ENCODE results near the gene ZC2HC1B. TPM values are rescaled to one million over a fixed set of nuclear protein-coding genes. Genes with fewer than 3 reads are reported as not detected.

Gene ZC2HC1B
- total RNA-seq, 1 experiment from 2014 or later, result not detected

- TF ChIP-seq CTCF (IDR thresholded peaks at IDR 0.05; ENCODE audit: insufficient read depth in 1 of 2, low read depth in 1 of 2, low read length in 1 of 2, severe bottlenecking in 1 of 2, unreplicated experiment in 1 of 2), result no peak
- no peak overlapping the region for H3K4me3 Mint-ChIP-seq (ENCODE audit: unreplicated experiment)
- H3K4me1 Mint-ChIP-seq (ENCODE audit: low read depth, unreplicated experiment), result no peaks in the 10 kb centered on the region
- CTCF ChIA-PET, result no interaction called here
- H3K27me3 Mint-ChIP-seq (ENCODE audit: insufficient read depth, unreplicated experiment), result peaks cover 8% of the 10 kb centered on the region
- DNase-seq, result no peak
- intact Hi-C loops (cut with micrococcal nuclease; ENCODE audit: unreplicated experiment), result no loop called here
- H3K4me1 ChIP-seq, result no peaks in the 10 kb centered on the region
- H3K36me3 ChIP-seq (ENCODE audit: control insufficient read depth, insufficient read depth, low read length), result no peaks in the 10 kb centered on the region
- no peak overlapping the region for H3K4me3 ChIP-seq (ENCODE audit: low read depth, low read length)
- POLR2A ChIA-PET, result no interaction called here
- peaks cover 14% of the 10 kb centered on the region for H3K9me3 Mint-ChIP-seq (ENCODE audit: unreplicated experiment)
- no peaks in the 10 kb centered on the region for H3K27me3 ChIP-seq (replicated peaks; ENCODE audit: control insufficient read depth, insufficient read depth, low read length)
- no peaks in the 10 kb centered on the region for H3K36me3 Mint-ChIP-seq (ENCODE audit: insufficient read depth, unreplicated experiment)
- H3K9me3 ChIP-seq, result peaks cover 7% of the 10 kb centered on the region; the same call in 1 of the 2 replicates
- BruUV-seq (replicated peaks), result no TSS peak
- no peak overlapping the region for H3K27ac Mint-ChIP-seq (ENCODE audit: unreplicated experiment)
These were observed 20.1 kb downstream of the ZC2HC1B start for GRCh38 chr6:143884216-143884900.

- no peaks in the 10 kb centered on the region for H3K36me3 ChIP-seq (ENCODE audit: control insufficient read depth, insufficient read depth, low read length)
These were observed 20.8 kb downstream of the ZC2HC1B start for GRCh38 chr6:143885116-143885515.

GRCh38 chr6:143894655-143895054, 30.4 kb downstream of the ZC2HC1B start:
- BruUV-seq (replicated peaks), result no TSS peak
- POLR2A ChIA-PET, result no interaction called here

More at GRCh38 chr6:143885116-143885515, 20.8 kb downstream of the ZC2HC1B start:
- intact Hi-C loops (cut with micrococcal nuclease; ENCODE audit: unreplicated experiment), result no loop called here
- BruUV-seq (replicated peaks), result no TSS peak
- ChIA-PET CTCF (interaction anchor here (0.6 kb wide), 1 partner anchor 25 kb away, joined by 3 read pairs; no protein-coding TSS in a partner anchor), POLR2A (no interaction called here)
- no peak for DNase-seq
- H3K4me1 Mint-ChIP-seq (ENCODE audit: low read depth, unreplicated experiment), result no peaks in the 10 kb centered on the region
- H3K27ac Mint-ChIP-seq (ENCODE audit: unreplicated experiment), result no peak overlapping the region
- peaks cover 8% of the 10 kb centered on the region for H3K27me3 Mint-ChIP-seq (ENCODE audit: insufficient read depth, unreplicated experiment)
- H3K36me3 Mint-ChIP-seq (ENCODE audit: insufficient read depth, unreplicated experiment), result no peaks in the 10 kb centered on the region
- Histone ChIP-seq H3K4me1 (no peaks in the 10 kb centered on the region), H3K4me3 (ENCODE audit: low read depth, low read length) (no peak overlapping the region), H3K27me3 (replicated peaks; ENCODE audit: control insufficient read depth, insufficient read depth, low read length) (no peaks in the 10 kb centered on the region), H3K9me3 (peaks cover 7% of the 10 kb centered on the region; the same call in 1 of the 2 replicates)
- no peak overlapping the region for H3K4me3 Mint-ChIP-seq (ENCODE audit: unreplicated experiment)
- TF ChIP-seq CTCF (IDR thresholded peaks at IDR 0.05; ENCODE audit: insufficient read depth in 1 of 2, low read depth in 1 of 2, low read length in 1 of 2, severe bottlenecking in 1 of 2, unreplicated experiment in 1 of 2), result no peak
- H3K9me3 Mint-ChIP-seq (ENCODE audit: unreplicated experiment), result peaks cover 16% of the 10 kb centered on the region

More at GRCh38 chr6:143894655-143895054, 30.4 kb downstream of the ZC2HC1B start:
- Histone ChIP-seq H3K27me3 (replicated peaks; ENCODE audit: control insufficient read depth, insufficient read depth, low read length) (no peaks in the 10 kb centered on the region), H3K4me3 (ENCODE audit: low read depth, low read length) (no peak overlapping the region), H3K36me3 (ENCODE audit: control insufficient read depth, insufficient read depth, low read length) (no peaks in the 10 kb centered on the region), H3K9me3 (no peaks in the 10 kb centered on the region), H3K4me1 (no peaks in the 10 kb centered on the region)
- Mint-ChIP-seq H3K36me3 (ENCODE audit: insufficient read depth, unreplicated experiment) (no peaks in the 10 kb centered on the region), H3K9me3 (ENCODE audit: unreplicated experiment) (no peaks in the 10 kb centered on the region), H3K4me1 (ENCODE audit: low read depth, unreplicated experiment) (no peaks in the 10 kb centered on the region), H3K27ac (ENCODE audit: unreplicated experiment) (no peak overlapping the region), H3K4me3 (ENCODE audit: unreplicated experiment) (no peak overlapping the region), H3K27me3 (ENCODE audit: insufficient read depth, unreplicated experiment) (no peaks in the 10 kb centered on the region)
- intact Hi-C loops (cut with micrococcal nuclease; ENCODE audit: unreplicated experiment), result no loop called here
- CTCF ChIA-PET, result no interaction called here
- no peak for DNase-seq
- TF ChIP-seq CTCF (IDR thresholded peaks at IDR 0.05; ENCODE audit: insufficient read depth in 1 of 2, low read depth in 1 of 2, low read length in 1 of 2, severe bottlenecking in 1 of 2, unreplicated experiment in 1 of 2), result no peak

Measured in Caco-2 (cell line).